Panc1 (cell line): Measurements from ENCODE around the gene IRGC. TPM values are rescaled to one million over a fixed set of nuclear protein-coding genes. Genes with fewer than 3 reads are reported as not detected.

Experiments used
- ATAC-seq: fragments of 200-7000 bp; cut with Tn5 transposase; 2 replicates; pipeline ENCODE4 v1.9.1; 2020; ENCODE audit warnings: mild to moderate bottlenecking, moderate library complexity
- BruUV-seq: library from RNA; stranded (reverse); fragments of 400-500 nt; replicated peaks from 2 replicates; lab custom pipeline; 2021; lab: Mats Ljungman, UMichigan
- CTCF ChIA-PET: fragments of 300-600 bp; sonication (Branson Sonifier 250); formaldehyde crosslinking; loops from one replicate; lab custom pipeline; 2022; ENCODE audit warnings: antibody characterized with exemption; lab: Charles Lee
- POLR2A ChIA-PET: fragments of 300-600 bp; sonication (Branson Sonifier 250); formaldehyde crosslinking; loops from one replicate; lab custom pipeline; 2022; ENCODE audit warnings: antibody characterized with exemption; lab: Charles Lee
- DNase-seq: peaks from one replicate; pipeline ENCODE4 v3.0.0-alpha.2; 2010; ENCODE audit warnings: low read depth, low spot score
- H3K27ac ChIP-seq: 2 replicates; pipeline ENCODE4 v1.5.1; 2011; ENCODE audit warnings: mild to moderate bottlenecking, low read length, inconsistent platforms
- H3K27me3 ChIP-seq: fragments of 200-500 bp; sonication (Bioruptor generic); 2 replicates; pipeline ENCODE4 v1.6.0; 2014; ENCODE audit warnings: low read length, inconsistent platforms; ENCODE audit not compliant: control insufficient read depth, insufficient read depth
- H3K36me3 ChIP-seq: fragments of 200-500 bp; sonication (Bioruptor generic); 2 replicates; pipeline ENCODE4 v1.5.1; 2014; ENCODE audit warnings: inconsistent platforms, mild to moderate bottlenecking, low read length, moderate library complexity; ENCODE audit not compliant: control insufficient read depth, insufficient read depth
- H3K4me1 ChIP-seq: 2 replicates; pipeline ENCODE4 v1.5.1; 2011; ENCODE audit warnings: inconsistent platforms, mild to moderate bottlenecking, low read length, moderate library complexity; ENCODE audit not compliant: control insufficient read depth, insufficient read depth
- H3K4me3 ChIP-seq, 2 experiments: 2 replicates each; pipeline ENCODE4 v1.5.1; 2011 to 2012; ENCODE audit warnings: low read depth in 2 of 2, low read length in 2 of 2, mild to moderate bottlenecking in 2 of 2, inconsistent platforms in 1 of 2, moderate library complexity in 1 of 2
- H3K9me3 ChIP-seq: fragments of 200-500 bp; sonication (Bioruptor generic); 2 replicates; pipeline ENCODE4 v1.5.1; 2014; ENCODE audit warnings: low read depth, mild to moderate bottlenecking, inconsistent platforms, low read length, moderate library complexity; ENCODE audit not compliant: control insufficient read depth, insufficient read depth
- CTCF ChIP-seq: fragments of 450-650 bp; IDR thresholded peaks from 2 replicates; pipeline ENCODE4 v1.5.1; 2017; ENCODE audit warnings: mild to moderate bottlenecking
- POLR2AphosphoS5 ChIP-seq: IDR thresholded peaks from 2 replicates; pipeline ENCODE4 v1.6.1; 2012; ENCODE audit warnings: mild to moderate bottlenecking, low read depth, low read length, moderate library complexity
- REST ChIP-seq, 2 experiments: IDR thresholded peaks; 2 replicates each; pipeline ENCODE4 v1.6.1; 2011 to 2012; ENCODE audit warnings: low read depth in 2 of 2, control low read depth in 1 of 2, low read length in 1 of 2, mild to moderate bottlenecking in 1 of 2, moderate library complexity in 1 of 2; ENCODE audit not compliant: insufficient read depth in 1 of 2
- SIN3A ChIP-seq: IDR thresholded peaks from 2 replicates; pipeline ENCODE4 v1.6.1; 2012; ENCODE audit warnings: low read depth, mild to moderate bottlenecking, low read length, moderate library complexity, borderline replicate concordance; ENCODE audit not compliant: insufficient read depth
- TCF7L2 ChIP-seq: IDR thresholded peaks from 2 replicates; pipeline ENCODE4 v1.6.1; 2011; ENCODE audit warnings: mild to moderate bottlenecking, low read depth, low read length, inconsistent platforms
- in situ Hi-C: cut with HindIII; loops from 2 replicates; pipeline ENCODE4 v1.10.0; 2016; ENCODE audit warnings: low sequenced_read_pairs, low pct_unique_long_range_greater_than_20kb
- intact Hi-C: fragments of 100-400 bp; cut with micrococcal nuclease; formaldehyde crosslinking; loops from one replicate; pipeline ENCODE4 v1.10.0; 2022; ENCODE audit not compliant: unreplicated experiment
- total RNA-seq: library from RNA; stranded (reverse); gene quantifications from one replicate; pipeline ENCODE4 v1.2.1, GENCODE V29; 2021; ENCODE audit not compliant: unreplicated experiment

The IRGC gene
- total RNA-seq, 1 experiment from 2014 or later, result not detected

- BruUV-seq, result no TSS peak
- Histone ChIP-seq H3K36me3 (0 out of 2 replicates have a peak, but pooled peaks cover 3% of the 10 kb centered on the region), H3K27ac (no peak overlapping the region), H3K4me1 (peaks cover 19% of the 10 kb centered on the region), H3K4me3 (no peak overlapping the region), H3K9me3 (no peaks in the 10 kb centered on the region), H3K27me3 (no peaks in the 10 kb centered on the region)
- DNase-seq, result no peak
- ATAC-seq, result no peak
- intact Hi-C loops (no loop called here), in situ Hi-C loops (no loop called here)
- ChIA-PET POLR2A (interaction anchor here (0.5 kb wide), 1 partner anchor 1463 kb away, joined by 14 read pairs; no protein-coding TSS in a partner anchor), CTCF (no interaction called here)
- TF ChIP-seq TCF7L2, result no peak
- TF ChIP-seq SIN3A, result no peak
- no peak for TF ChIP-seq CTCF
- TF ChIP-seq POLR2AphosphoS5, result no peak
- no peak for TF ChIP-seq REST (IDR thresholded peaks at IDR 0.05; ENCODE audit: insufficient read depth in 1 of 2, low read depth in 2 of 2, low read length in 1 of 2)
Observed at GRCh38 chr19:43768273-43769050, 52.6 kb downstream of the IRGC start.

GRCh38 chr19:43769256-43769655, 53.4 kb downstream of the IRGC start:
- DNase-seq, result no peak
- in situ Hi-C loops, result no loop called here
- ChIA-PET POLR2A (no interaction called here), CTCF (no interaction called here)
- Histone ChIP-seq H3K4me1 (peaks cover 19% of the 10 kb centered on the region), H3K36me3 (0 out of 2 replicates have a peak, but pooled peaks cover 3% of the 10 kb centered on the region), H3K9me3 (no peaks in the 10 kb centered on the region), H3K27me3 (no peaks in the 10 kb centered on the region), H3K4me3 (no peak overlapping the region), H3K27ac (no peak overlapping the region)
- TF ChIP-seq POLR2AphosphoS5 (no peak), REST (IDR thresholded peaks at IDR 0.05; ENCODE audit: insufficient read depth in 1 of 2, low read depth in 2 of 2, low read length in 1 of 2) (no peak), TCF7L2 (no peak)
- BruUV-seq, result no TSS peak
- no peak for ATAC-seq
- intact Hi-C loops, result no loop called here

Other genes with a start within 250 kb of the IRGC start
- gene PHLDB3, start 211.3 kb upstream of the IRGC start, total RNA-seq, result 6.7 TPM
- 15.6 TPM for gene ETHE1, start 188.9 kb upstream of the IRGC start, total RNA-seq
- 1.9 TPM for gene ZNF575, start 182.9 kb upstream of the IRGC start, total RNA-seq
- gene XRCC1, start 140.5 kb upstream of the IRGC start, total RNA-seq, result 20.1 TPM
- 0.21 TPM for gene PINLYP, start 140.3 kb upstream of the IRGC start, total RNA-seq
- gene IRGQ, start 119.9 kb upstream of the IRGC start, total RNA-seq, result 20.4 TPM
- gene ZNF576, start 119.5 kb upstream of the IRGC start, total RNA-seq, result 14.1 TPM
- gene SRRM5, start 104.0 kb upstream of the IRGC start, total RNA-seq, result 0.10 TPM
- gene ZNF428, start 96.4 kb upstream of the IRGC start, total RNA-seq, result 45.6 TPM
- gene CADM4, start 76.2 kb upstream of the IRGC start, total RNA-seq, result 2.7 TPM
- gene PLAUR, start 45.9 kb upstream of the IRGC start, total RNA-seq, result 5.3 TPM
- 49.9 TPM for gene SMG9, start 38.9 kb downstream of the IRGC start, total RNA-seq
- 29.7 TPM for gene KCNN4, start 64.9 kb downstream of the IRGC start, total RNA-seq
- gene LYPD5, start 86.4 kb downstream of the IRGC start, total RNA-seq, result 0.87 TPM
- gene ZNF283, start 111.2 kb downstream of the IRGC start, total RNA-seq, result 6.9 TPM
- 2.4 TPM for gene ZNF404, start 167.9 kb downstream of the IRGC start, total RNA-seq
- gene ZNF45, start 219.2 kb downstream of the IRGC start, total RNA-seq, result 10.7 TPM
- 2.8 TPM for gene ZNF221, start 235.2 kb downstream of the IRGC start, total RNA-seq